Astrocyte of the cerebellum (primary cell): ENCODE data around the gene SPAG6.

Source experiments
- DNase-seq: peaks from one replicate; pipeline ENCODE4 v3.0.0-alpha.2; 2011; ENCODE audit warnings: low read depth
- H3K4me3 ChIP-seq: 2 replicates; pipeline ENCODE4 v1.5.1; 2011; ENCODE audit warnings: mild to moderate bottlenecking, low read depth, low read length, moderate library complexity
- in situ Hi-C: cut with HindIII; loops from 2 replicates; pipeline ENCODE4 v1.10.0; 2017; ENCODE audit warnings: low sequenced_read_pairs
- TF ChIP-seq, protein P1 (sequence below): IDR thresholded peaks from 2 replicates; pipeline ENCODE4 v1.5.1; 2012; ENCODE audit warnings: low read length, low read depth, moderate library complexity, mild to moderate bottlenecking; ENCODE audit errors: missing control alignments

SPAG6 gene

GRCh38 chr10:22417736-22418268 is 72.5 kb downstream of the SPAG6 start:
- TF ChIP-seq, protein P1, sequence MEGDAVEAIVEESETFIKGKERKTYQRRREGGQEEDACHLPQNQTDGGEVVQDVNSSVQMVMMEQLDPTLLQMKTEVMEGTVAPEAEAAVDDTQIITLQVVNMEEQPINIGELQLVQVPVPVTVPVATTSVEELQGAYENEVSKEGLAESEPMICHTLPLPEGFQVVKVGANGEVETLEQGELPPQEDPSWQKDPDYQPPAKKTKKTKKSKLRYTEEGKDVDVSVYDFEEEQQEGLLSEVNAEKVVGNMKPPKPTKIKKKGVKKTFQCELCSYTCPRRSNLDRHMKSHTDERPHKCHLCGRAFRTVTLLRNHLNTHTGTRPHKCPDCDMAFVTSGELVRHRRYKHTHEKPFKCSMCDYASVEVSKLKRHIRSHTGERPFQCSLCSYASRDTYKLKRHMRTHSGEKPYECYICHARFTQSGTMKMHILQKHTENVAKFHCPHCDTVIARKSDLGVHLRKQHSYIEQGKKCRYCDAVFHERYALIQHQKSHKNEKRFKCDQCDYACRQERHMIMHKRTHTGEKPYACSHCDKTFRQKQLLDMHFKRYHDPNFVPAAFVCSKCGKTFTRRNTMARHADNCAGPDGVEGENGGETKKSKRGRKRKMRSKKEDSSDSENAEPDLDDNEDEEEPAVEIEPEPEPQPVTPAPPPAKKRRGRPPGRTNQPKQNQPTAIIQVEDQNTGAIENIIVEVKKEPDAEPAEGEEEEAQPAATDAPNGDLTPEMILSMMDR = no peak

GRCh38 chr10:22420787-22421517 is 75.7 kb downstream of the SPAG6 start:
- TF ChIP-seq, protein P1 = peak; percentile 14
- DNase-seq = no peak
- in situ Hi-C loops = no loop called here
- no peak overlapping the region for H3K4me3 ChIP-seq

More at GRCh38 chr10:22417736-22418268, 72.5 kb downstream of the SPAG6 start:
- in situ Hi-C loops = no loop called here
- no peak for DNase-seq
- no peak overlapping the region for H3K4me3 ChIP-seq

DNA sequence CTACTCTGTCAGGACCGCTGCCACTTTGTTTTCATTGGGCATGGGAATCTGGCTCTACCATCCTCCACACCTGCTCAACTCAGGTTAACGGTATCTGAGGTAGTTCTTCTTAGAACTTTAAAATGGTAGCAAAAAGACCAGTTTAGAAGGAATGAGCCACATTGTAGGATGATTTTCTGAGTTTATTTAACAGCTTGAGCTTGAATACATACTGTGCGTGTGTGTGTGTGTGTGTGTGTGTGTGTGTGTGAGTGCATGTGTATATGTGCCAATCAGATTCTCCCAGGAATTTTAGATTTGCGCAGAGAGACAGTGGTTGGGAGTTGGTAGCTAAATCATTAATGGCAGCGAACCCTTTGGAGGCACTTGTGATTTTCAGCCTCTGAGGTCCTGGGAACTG is 81.4 kb downstream of the SPAG6 start:
- DNase-seq = no peak
- no peak overlapping the region for H3K4me3 ChIP-seq
- TF ChIP-seq, protein P1 = no peak
- in situ Hi-C loops = no loop called here

- H3K4me3 ChIP-seq = no peak overlapping the region
- TF ChIP-seq, protein P1 = no peak
- in situ Hi-C loops = no loop called here
- DNase-seq = no peak
These were observed 81.8 kb downstream of the SPAG6 start for GRCh38 chr10:22427101-22427500.

GRCh38 chr10:22427890-22428571 is 82.7 kb downstream of the SPAG6 start:
- TF ChIP-seq, protein P1 = no peak
- in situ Hi-C loops = no loop called here
- no peak overlapping the region for H3K4me3 ChIP-seq
- DNase-seq = peak; percentile 83

DNA sequence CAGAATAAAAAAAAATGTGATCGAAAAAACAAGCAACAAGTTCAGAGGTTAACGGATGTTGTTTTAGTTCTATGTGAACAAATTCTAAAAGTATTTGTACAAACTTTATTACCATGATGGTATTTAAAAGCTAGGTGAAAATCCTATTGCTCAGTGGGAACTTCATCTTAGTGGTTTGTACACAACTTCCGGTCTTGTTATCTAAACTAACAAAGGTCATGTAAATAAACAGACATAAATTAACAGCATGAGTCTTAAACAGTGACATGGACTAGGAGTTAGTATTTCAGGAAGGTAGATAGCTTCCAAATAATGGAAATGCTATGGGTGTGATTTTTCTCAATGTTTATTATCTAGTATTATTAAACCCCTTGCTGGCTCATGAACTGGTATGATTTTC is 83.8 kb downstream of the SPAG6 start:
- DNase-seq = no peak
- H3K4me3 ChIP-seq = no peak overlapping the region
- in situ Hi-C loops = no loop called here
- TF ChIP-seq, protein P1 = no peak
